NCI-H748 (cell line): ENCODE results near the gene ZNF564.
A peak's percentile ranks its signal among the peaks of the same experiment; 100 is the strongest.
"Not testable (repeated sequence)": the region's sequence is repeated elsewhere in the genome, so short reads cannot be mapped to it uniquely, and the experiment has no call there.

Source experiments
- DNase-seq: peaks from one replicate; lab custom pipeline; 2025; ENCODE audit not compliant: unreplicated experiment; lab: John Stamatoyannopoulos, UW

ZNF564 gene

DNA sequence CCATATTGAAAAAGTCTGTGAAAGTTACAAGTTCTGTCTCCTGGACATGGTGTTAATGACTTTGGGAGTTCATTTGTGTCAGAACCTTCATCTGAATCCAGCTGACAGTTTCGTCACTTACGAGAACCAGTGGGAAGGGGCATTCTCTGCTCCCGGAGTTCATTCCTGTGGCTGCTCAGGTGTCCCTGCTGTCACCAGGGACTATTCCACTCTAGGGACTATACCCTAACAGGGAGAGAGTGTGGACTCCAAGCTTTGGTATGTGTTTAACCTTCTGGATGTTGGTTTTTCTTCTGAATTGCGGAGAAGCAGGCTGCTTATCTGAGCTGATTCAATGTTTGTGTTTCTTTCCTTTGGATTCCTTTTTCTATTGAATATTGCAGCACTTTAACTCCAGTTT lies 54.2 kb downstream of the ZNF564 start:
- DNase-seq = no peak

DNA sequence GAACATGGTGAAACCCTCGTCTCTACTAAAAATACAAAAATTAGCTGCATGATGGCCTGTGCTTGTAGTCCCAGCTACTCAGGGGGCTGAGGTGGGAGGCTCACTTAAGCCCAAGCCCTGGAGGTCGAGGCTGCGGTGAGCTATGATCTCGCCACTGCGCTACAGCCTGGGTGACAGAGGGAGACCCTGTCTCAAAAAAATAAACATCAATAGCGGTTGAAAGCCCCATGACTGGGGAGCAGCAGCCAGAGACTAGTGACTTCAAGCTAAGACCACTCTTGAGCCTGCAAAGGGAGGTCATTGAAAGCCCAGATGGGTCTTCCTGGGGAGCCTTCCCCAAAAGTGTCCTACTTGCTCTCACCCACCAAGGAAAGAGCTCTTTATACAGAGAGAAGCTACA lies 54.8 kb downstream of the ZNF564 start:
- no peak for DNase-seq

DNA sequence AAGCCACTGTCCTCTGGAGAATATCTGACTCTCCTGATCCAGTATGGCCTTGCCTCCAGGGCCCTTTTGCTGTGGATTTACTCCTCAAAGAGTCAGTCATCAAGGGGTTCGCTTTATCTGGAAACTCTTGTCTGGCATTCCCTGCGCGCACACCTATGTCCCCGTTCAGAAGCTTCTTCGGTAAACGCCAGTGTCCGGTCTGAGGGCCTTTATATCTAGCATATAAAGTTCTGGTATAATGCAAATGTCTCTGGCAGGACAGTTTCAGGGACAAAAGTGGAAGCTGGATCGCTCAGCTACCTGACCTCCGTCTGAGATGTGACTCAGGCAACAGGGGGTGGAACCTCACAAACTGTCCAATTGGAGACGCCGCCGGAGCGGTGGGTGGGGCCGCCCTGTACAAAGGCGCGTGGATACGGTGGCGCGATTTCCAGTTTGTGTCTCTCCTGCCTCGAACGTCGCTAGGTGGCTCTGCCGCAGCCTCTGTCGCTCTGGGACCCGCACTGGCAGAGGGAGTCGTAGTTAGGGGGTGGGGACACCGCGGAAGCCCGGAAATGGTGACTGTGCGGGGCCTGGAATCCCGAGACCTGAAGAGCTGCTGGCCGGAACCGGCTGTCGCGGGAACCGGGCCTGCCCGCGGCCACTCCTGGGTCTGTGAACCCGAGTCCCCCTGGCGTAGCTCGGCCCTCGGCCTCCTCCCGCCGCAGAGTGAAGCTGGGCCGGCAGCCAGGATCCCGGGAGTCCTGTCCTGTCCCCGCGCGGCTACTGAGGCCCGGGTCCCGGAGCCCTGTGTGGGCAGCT lies 56.1 kb downstream of the ZNF564 start:
- peak; percentile 94 for DNase-seq

DNA sequence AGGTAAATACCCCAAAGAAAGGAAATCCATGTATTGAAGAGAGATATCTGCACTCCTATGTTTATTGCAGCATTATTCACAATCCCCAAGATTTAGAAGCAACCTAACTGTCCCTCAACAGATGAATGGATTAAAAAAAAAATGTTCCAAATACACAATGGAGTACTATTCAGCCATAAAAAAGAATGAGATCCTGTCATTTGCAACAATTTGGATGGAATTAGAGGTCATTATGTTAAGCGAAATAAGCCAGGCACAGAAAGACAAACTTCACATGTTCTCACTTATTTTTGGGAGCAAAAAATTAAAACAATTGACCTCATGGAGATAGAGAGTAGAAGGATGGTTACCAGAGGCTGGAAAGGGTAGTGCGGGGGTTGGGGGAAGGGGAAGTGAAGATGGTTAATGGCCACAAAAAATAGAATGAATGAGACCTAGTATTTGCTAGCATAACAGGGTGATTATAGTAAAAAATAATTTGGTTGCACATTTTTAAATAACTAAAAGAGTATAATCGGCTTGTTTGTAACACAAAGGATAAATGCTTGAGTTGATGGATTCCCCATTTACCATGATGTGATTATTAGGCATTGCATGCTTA lies 56.9 kb downstream of the ZNF564 start:
- no peak for DNase-seq

DNA sequence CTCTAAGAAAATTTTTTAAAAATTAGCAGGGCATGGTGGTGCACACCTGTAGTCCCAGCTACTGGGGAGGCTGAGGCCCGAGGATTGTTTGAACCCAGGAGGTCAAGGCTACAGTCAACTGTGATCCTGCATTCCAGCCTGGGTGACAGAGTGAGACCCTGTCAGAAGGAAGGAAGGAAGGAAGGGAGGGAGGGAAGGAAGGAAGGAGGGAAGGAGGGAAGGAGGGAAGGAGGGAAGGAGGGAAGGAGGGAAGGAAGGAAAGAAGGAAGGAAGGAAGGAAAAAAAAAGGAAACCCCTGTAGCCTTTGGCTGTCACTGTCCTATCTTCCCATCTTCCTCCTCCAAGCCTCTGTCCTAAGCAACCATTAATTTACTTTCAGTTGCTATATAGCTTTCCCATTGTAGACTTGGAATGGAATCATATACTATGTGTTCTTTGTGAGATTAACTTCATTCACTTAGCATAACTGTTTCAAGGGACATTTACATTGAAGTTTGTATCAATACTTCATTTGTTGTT lies 65.0 kb downstream of the ZNF564 start:
- not testable (repeated sequence) for DNase-seq

DNA sequence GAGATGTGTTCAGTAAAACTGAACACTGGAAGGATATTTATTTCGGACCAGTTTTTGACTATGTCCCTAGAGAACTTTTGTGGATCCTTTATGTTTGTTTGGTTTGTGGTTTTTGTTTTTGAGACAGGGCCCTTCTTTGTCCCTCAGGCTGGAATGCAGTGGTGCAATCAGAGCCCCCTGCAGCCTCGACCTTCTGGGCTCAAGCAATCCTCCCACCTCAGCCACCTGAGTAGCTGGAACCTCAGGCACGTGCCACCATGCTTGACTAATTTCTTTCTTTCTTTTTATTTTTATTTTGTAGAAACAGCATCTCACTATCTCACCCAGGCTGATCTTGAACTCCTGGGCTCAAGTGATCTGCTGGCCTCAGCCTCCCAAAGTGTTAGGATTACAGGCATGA lies 65.7 kb downstream of the ZNF564 start:
- no peak for DNase-seq

DNA sequence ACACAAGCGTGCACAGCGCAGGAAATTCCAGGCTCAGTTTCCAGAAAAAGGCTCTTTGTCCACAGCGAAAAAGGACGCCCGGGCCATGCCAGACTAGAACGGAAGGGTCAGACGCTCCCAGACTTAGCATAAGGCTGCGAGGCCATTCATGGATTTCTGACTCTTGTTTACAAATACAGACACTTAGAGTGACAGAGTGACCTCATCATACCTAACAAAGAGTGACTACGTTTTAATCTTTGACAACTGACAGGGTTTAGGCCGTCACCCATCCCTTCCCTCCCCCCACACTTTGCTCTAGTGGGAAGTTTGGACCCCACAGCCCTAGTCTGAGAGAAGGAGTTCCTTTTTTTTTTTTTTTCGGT lies 66.2 kb downstream of the ZNF564 start:
- DNase-seq = no peak

DNA sequence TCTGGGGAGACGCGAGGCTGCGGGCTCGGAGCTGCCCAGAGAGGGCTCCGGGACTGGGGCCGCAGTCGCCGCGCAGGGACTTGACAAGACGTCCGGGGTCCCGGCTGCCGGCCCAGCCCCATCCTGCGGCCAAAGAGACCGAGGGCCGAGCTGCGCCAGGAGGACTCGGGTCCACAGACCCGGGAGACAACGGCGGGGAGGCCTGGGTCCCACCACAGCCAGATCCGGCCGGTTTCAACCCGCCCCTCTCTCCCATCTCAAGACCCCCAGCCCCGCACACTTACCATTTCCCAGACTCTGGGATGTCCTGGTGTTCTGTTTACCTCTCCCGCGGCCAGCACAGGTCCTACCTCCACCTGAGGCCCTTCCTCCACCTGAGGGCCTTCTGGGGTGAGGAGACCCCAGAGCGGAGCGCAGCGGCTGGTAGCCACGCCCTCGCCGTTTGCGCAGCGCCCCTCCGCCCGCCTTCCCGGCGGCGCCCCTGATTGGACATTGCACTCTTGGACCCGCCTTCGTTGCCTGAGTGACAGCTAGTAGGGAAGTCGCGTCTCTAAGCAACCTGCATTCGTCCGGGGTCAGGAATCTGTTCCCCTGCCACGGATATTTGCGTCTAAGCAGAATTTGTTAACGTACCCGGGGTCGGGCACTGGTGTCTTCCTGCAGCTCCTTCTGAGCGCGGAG lies 66.8 kb downstream of the ZNF564 start, which contains the start of gene ZNF709:
Gene ZNF709, minus strand, starts transcription at position 446 of the 681 bp plus-strand sequence. Its CDS starts 159 bp downstream, at position 287.
- DNase-seq = peak; percentile 90

DNA sequence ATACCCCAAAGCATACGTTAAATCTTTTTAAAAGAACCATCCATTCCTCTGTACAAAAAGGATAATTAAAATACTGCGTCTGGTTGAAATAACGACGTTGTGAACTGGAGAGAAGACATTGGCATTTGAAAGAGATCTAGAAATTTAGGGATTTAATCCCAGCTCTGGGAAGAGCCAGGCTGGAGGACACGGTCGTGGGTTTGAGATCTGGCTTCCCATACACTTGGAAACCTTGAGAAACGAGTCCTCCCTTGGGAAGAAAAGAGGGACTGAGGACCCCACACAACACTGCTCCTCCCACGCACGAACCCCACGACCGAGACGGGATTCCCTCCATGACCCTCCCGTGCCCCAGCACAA lies 67.3 kb downstream of the ZNF564 start:
- DNase-seq = no peak

DNA sequence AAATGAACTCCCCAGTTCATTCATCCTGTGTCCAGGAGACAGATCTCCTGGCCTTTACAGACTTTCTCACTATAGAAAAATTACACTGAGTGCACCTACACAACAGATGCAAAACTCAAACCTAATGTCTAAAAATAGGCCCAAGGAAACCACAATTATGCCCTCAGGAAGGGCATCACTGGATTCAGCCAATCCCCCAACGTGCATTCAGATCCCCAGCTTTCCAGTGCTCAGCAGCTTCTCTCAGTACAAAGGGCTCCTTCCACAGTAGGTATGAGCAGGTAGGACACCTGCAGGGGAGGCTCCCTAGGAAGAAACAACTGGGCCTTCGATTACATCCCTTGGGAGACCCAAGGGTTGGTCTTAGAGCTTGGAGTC lies 68.8 kb downstream of the ZNF564 start:
- DNase-seq = no peak

DNA sequence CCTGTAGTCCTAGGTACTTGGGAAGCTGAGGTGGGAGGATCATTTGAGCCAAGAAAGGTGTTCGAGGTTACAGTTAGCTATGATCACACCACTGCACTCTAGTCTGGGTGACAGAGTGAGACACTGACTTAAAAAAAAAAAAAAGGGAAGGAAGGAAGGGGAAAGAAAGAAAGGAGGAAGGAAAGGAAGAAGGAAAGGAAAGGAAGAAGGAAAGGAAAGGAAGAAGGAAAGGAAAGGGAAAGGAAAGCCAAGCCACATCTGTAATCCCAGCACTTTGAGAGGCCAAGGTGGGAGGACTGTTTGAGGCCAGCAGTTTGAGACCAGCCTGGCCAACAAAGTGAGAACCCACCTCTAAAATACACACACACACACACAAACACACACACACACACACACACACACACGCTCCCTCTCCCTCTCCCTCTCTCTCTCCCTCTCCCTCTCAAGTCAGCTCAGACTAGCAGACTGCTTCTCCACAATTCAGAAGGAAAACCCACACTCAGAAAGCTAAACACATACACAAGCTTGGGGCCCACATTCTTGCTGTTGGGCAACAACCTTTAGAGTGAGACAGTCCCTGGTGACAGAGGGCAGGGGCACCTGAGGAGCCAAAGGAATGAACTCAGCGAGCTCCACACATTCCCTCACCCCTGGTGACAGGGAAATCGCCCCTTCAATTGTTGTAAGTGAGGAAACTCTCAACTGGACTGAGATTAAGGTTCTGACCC lies 69.3 kb downstream of the ZNF564 start:
- DNase-seq = no peak

DNA sequence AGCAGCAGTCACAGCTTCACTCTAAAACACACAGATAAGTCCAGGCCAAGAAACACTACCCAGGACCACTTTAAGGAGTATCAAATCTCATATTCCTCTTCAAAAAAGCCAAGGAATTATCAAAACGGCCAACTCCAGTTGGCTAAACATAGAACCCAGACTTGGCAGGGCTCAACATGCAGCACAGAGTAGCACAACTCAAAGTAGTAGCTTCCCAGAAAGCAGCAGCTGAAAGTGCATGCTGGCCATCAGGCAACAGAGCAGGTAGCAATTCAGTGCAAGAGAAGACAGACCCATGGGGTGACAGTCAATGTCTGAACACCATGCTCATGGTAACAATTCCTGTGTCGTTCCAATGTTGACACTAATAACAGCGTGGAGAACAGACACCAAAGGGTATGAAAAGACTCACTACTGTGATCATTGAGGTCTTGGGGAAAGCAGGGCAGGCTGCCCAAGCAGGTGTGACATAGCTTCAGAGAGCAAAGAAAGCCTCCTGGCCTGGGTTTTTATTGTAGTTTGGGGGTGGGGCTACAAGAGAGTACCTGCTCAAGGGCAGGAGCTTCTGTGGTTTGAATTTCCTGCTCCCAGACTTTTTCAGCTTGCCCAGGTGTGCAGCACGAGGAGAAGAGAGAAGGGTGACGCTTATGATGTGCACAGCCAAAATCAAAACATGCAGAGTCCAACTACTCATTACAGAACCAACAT lies 72.9 kb downstream of the ZNF564 start:
- DNase-seq = no peak
